Renal cortical epithelial cell (primary cell): ENCODE results near the gene PTPN11. TPM values are rescaled to one million over a fixed set of nuclear protein-coding genes. Genes with fewer than 3 reads are reported as not detected.
A peak's percentile ranks its signal among the peaks of the same experiment; 100 is the strongest.
"Not testable (repeated sequence)": the region's sequence is repeated elsewhere in the genome, so short reads cannot be mapped to it uniquely, and the experiment has no call there.

Experiments used
- DNase-seq: peaks from one replicate; pipeline ENCODE4 v3.0.0-alpha.2; 2011; ENCODE audit warnings: low read depth
- total RNA-seq: library from RNA; depleted of rRNA; stranded (reverse); fragments of >200 nt; gene quantifications from 2 replicates; pipeline ENCODE4 v1.2.3, GENCODE V29; 2014

PTPN11 gene
- total RNA-seq: 128 and 195 TPM in 2 replicates

- DNase-seq: peak; percentile 36
Measured at GRCh38 chr12:112418608-112419296, at the start of gene PTPN11. PTPN11 (plus strand) TSS chr12:112418947; CDS start chr12:112419112, 165 bp downstream.

GRCh38 chr12:112370199-112370598, 48.5 kb upstream of the PTPN11 start:
- no peak for DNase-seq

GRCh38 chr12:112370868-112371510, 47.8 kb upstream of the PTPN11 start:
- no peak for DNase-seq

- DNase-seq: no peak
Measured at GRCh38 chr12:112374166-112374740, 44.5 kb upstream of the PTPN11 start.

- DNase-seq: no peak
Measured at GRCh38 chr12:112375105-112375504, 43.6 kb upstream of the PTPN11 start.

GRCh38 chr12:112380663-112381405, 37.9 kb upstream of the PTPN11 start:
- DNase-seq: no peak

- no peak for DNase-seq
Measured at GRCh38 chr12:112381406-112381882, 37.3 kb upstream of the PTPN11 start.

GRCh38 chr12:112381883-112382796, 36.6 kb upstream of the PTPN11 start, which contains the start of gene HECTD4:
HECTD4 (minus strand) TSS chr12:112382431; CDS start chr12:112382128, 303 bp downstream.
- peak; percentile 61 for DNase-seq

GRCh38 chr12:112382866-112383265, 35.9 kb upstream of the PTPN11 start:
- DNase-seq: no peak

- no peak for DNase-seq
Measured at GRCh38 chr12:112386726-112387125, 32.0 kb upstream of the PTPN11 start.

GRCh38 chr12:112389228-112389627, 29.5 kb upstream of the PTPN11 start:
- no peak for DNase-seq

- not testable (repeated sequence) for DNase-seq
Measured at GRCh38 chr12:112389922-112390654, 28.7 kb upstream of the PTPN11 start.

GRCh38 chr12:112393328-112393727, 25.4 kb upstream of the PTPN11 start:
- no peak for DNase-seq

GRCh38 chr12:112401054-112401453, 17.7 kb upstream of the PTPN11 start:
- no peak for DNase-seq

GRCh38 chr12:112401903-112402498, 16.7 kb upstream of the PTPN11 start:
- DNase-seq: no peak

GRCh38 chr12:112406519-112407488, 11.9 kb upstream of the PTPN11 start:
- DNase-seq: no peak

GRCh38 chr12:112407683-112408082, 11.1 kb upstream of the PTPN11 start:
- DNase-seq: not testable (repeated sequence)

GRCh38 chr12:112408621-112409020, 10.1 kb upstream of the PTPN11 start:
- no peak for DNase-seq
